ENCODE data around the gene DEFB129. TPM values are rescaled to one million over a fixed set of nuclear protein-coding genes. Genes with fewer than 3 reads are reported as not detected.
"Not testable (repeated sequence)": the region's sequence is repeated elsewhere in the genome, so short reads cannot be mapped to it uniquely, and the experiment has no call there.

DEFB129 gene
- total RNA-seq, 1 experiment from 2014 or later = not detected

DNA sequence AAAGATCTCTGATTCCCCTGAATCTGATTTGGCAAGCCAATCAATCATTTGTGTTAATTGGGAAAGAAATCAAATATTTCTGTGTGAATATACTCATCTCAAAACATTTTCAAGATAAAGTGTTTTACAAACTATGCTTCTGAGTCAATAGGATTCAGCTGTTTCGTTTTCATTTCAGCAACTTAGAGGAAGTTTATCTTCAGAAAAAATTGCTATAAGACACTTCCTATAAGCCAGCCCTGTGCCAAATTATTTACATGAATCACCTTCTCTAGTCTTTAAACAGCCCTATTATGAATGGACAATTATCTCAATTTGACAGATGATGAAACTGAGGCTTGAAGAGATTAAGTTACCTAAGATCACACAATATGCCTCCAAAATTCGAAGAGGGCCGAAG lies 10.9 kb downstream of the DEFB129 start:
- no TSS peak for BruUV-seq (replicated peaks)
- DNase-seq = no peak
- no peak for TF ChIP-seq CTCF (IDR thresholded peaks at IDR 0.05; ENCODE audit: unreplicated experiment)
- no peak overlapping the region for H3K27ac Mint-ChIP-seq (ENCODE audit: unreplicated experiment)
- no peaks in the 10 kb centered on the region for H3K27me3 Mint-ChIP-seq (ENCODE audit: unreplicated experiment)
- H3K4me1 Mint-ChIP-seq (ENCODE audit: low read depth, unreplicated experiment) = no peaks in the 10 kb centered on the region
- no peak overlapping the region for H3K4me3 Mint-ChIP-seq (ENCODE audit: low read depth, unreplicated experiment)
- CTCF ChIA-PET = no interaction called here
- H3K36me3 Mint-ChIP-seq (ENCODE audit: insufficient read depth, unreplicated experiment) = no peaks in the 10 kb centered on the region
- intact Hi-C loops (cut with micrococcal nuclease; ENCODE audit: unreplicated experiment) = no loop called here
- no peaks in the 10 kb centered on the region for H3K9me3 Mint-ChIP-seq (ENCODE audit: low read depth, unreplicated experiment)

- TF ChIP-seq CTCF (IDR thresholded peaks at IDR 0.05; ENCODE audit: unreplicated experiment) = no peak
- CTCF ChIA-PET = no interaction called here
- BruUV-seq (replicated peaks) = no TSS peak
- H3K9me3 Mint-ChIP-seq (ENCODE audit: low read depth, unreplicated experiment) = peaks cover 5% of the 10 kb centered on the region
- H3K27me3 Mint-ChIP-seq (ENCODE audit: unreplicated experiment) = no peaks in the 10 kb centered on the region
- DNase-seq = no peak
- no peaks in the 10 kb centered on the region for H3K36me3 Mint-ChIP-seq (ENCODE audit: insufficient read depth, unreplicated experiment)
- intact Hi-C loops (cut with micrococcal nuclease; ENCODE audit: unreplicated experiment) = no loop called here
- no peak overlapping the region for H3K27ac Mint-ChIP-seq (ENCODE audit: unreplicated experiment)
- no peak overlapping the region for H3K4me3 Mint-ChIP-seq (ENCODE audit: low read depth, unreplicated experiment)
- no peaks in the 10 kb centered on the region for H3K4me1 Mint-ChIP-seq (ENCODE audit: low read depth, unreplicated experiment)
Observed at GRCh38 chr20:242905-243304, 15.8 kb downstream of the DEFB129 start.

GRCh38 chr20:251354-251753 lies 24.3 kb downstream of the DEFB129 start:
- intact Hi-C loops (cut with micrococcal nuclease; ENCODE audit: unreplicated experiment) = no loop called here
- H3K9me3 Mint-ChIP-seq (ENCODE audit: low read depth, unreplicated experiment) = peaks cover 5% of the 10 kb centered on the region
- no peaks in the 10 kb centered on the region for H3K4me1 Mint-ChIP-seq (ENCODE audit: low read depth, unreplicated experiment)
- no peak overlapping the region for H3K4me3 Mint-ChIP-seq (ENCODE audit: low read depth, unreplicated experiment)
- H3K27ac Mint-ChIP-seq (ENCODE audit: unreplicated experiment) = no peak overlapping the region
- BruUV-seq (replicated peaks) = no TSS peak
- TF ChIP-seq CTCF (IDR thresholded peaks at IDR 0.05; ENCODE audit: unreplicated experiment) = no peak
- CTCF ChIA-PET = no interaction called here
- H3K36me3 Mint-ChIP-seq (ENCODE audit: insufficient read depth, unreplicated experiment) = no peaks in the 10 kb centered on the region
- no peak for DNase-seq
- H3K27me3 Mint-ChIP-seq (ENCODE audit: unreplicated experiment) = peaks cover 4% of the 10 kb centered on the region

DNA sequence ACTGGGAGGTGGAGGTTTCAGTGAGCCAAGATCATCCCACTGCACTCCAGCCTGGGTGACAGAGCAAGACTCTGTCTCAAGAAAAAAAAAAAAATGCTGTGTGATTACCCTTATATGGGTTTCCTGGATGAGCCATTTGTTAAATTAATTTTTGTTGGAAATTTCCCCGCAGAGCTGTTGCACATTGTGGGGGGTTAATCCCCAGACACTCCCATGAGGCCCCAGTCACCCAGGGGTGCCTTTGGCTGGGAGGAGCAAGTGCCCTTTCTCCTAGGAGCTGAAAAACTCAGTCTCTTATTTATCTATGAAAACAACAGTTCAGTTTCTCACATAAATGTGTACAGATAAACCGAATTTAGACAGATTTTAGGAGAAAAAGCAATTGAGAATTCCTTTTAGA lies 25.7 kb downstream of the DEFB129 start:
- no peaks in the 10 kb centered on the region for H3K36me3 Mint-ChIP-seq (ENCODE audit: insufficient read depth, unreplicated experiment)
- H3K27ac Mint-ChIP-seq (ENCODE audit: unreplicated experiment) = no peak overlapping the region
- H3K4me3 Mint-ChIP-seq (ENCODE audit: low read depth, unreplicated experiment) = no peak overlapping the region
- H3K9me3 Mint-ChIP-seq (ENCODE audit: low read depth, unreplicated experiment) = no peaks in the 10 kb centered on the region
- BruUV-seq (replicated peaks) = no TSS peak
- H3K27me3 Mint-ChIP-seq (ENCODE audit: unreplicated experiment) = peaks cover 18% of the 10 kb centered on the region
- intact Hi-C loops (cut with micrococcal nuclease; ENCODE audit: unreplicated experiment) = no loop called here
- DNase-seq = no peak
- TF ChIP-seq CTCF (IDR thresholded peaks at IDR 0.05; ENCODE audit: unreplicated experiment) = no peak
- peaks cover 6% of the 10 kb centered on the region for H3K4me1 Mint-ChIP-seq (ENCODE audit: low read depth, unreplicated experiment)
- CTCF ChIA-PET = no interaction called here

GRCh38 chr20:253447-253846 lies 26.4 kb downstream of the DEFB129 start:
- H3K36me3 Mint-ChIP-seq (ENCODE audit: insufficient read depth, unreplicated experiment); intact Hi-C loops (cut with micrococcal nuclease; ENCODE audit: unreplicated experiment); CTCF ChIA-PET; H3K4me1 Mint-ChIP-seq (ENCODE audit: low read depth, unreplicated experiment); DNase-seq; H3K9me3 Mint-ChIP-seq (ENCODE audit: low read depth, unreplicated experiment); H3K27ac Mint-ChIP-seq (ENCODE audit: unreplicated experiment); H3K4me3 Mint-ChIP-seq (ENCODE audit: low read depth, unreplicated experiment); BruUV-seq (replicated peaks): not testable (repeated sequence)
- peaks cover 25% of the 10 kb centered on the region for H3K27me3 Mint-ChIP-seq (ENCODE audit: unreplicated experiment)

All from Calu3 (cell line).